ENCODE data around the gene NGFR. TPM values are rescaled to one million over a fixed set of nuclear protein-coding genes. Genes with fewer than 3 reads are reported as not detected.

NGFR gene
- total and polyA plus RNA-seq, 2 donors (not counting 1 experiment from before 2014, with no cell fraction given): 0.14 to 0.17 TPM

DNA sequence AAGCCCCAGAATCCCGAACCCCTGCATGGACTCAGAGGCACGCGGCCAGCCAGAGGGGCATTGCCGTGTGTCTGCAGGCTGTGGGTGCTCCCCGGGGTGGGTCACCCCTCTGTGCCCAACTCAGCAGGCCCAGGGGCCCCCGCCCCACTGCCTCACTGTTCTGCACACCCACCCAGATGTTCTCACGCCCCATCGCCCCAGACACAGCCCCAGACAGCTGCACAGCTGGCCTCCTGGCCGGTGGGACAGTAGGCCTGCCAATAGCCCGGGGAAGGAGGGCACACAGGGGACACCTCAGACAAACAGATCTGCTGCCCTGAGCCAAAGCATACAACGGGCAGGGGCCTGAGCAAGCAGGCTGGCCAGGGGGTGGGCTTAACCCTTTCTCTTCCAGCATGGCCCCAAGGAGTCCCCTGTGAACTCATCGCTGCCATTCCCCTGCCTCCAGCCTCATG lies 53.0 kb downstream of the NGFR start:
- H3K9ac ChIP-seq (ENCODE audit: insufficient read depth, low read length): no peak overlapping the region
- H3K27me3 ChIP-seq (ENCODE audit: control insufficient read depth, insufficient read depth, low read length): no peaks in the 10 kb centered on the region
- no peaks in the 10 kb centered on the region for H4K20me1 ChIP-seq (ENCODE audit: control insufficient read depth, extremely low read depth, insufficient read depth, low read length)
- no peak for DNase-seq (ENCODE audit: low read depth in 2 of 2)
- no peak overlapping the region for H3K4me3 ChIP-seq (replicated peaks in 1 of 4; ENCODE audit: control extremely low read depth in 1 of 4, insufficient read depth in 1 of 4, low read depth in 3 of 4, low read length in 4 of 4)
- no peak overlapping the region for H3K27ac ChIP-seq (ENCODE audit: insufficient read depth, low read length)
- H3K36me3 ChIP-seq (ENCODE audit: control insufficient read depth, insufficient read depth, low read length): no peaks in the 10 kb centered on the region
- TF ChIP-seq EZH2 (IDR thresholded peaks at IDR 0.05; ENCODE audit: low read length, missing control alignments): no peak
- TF ChIP-seq, protein P1, sequence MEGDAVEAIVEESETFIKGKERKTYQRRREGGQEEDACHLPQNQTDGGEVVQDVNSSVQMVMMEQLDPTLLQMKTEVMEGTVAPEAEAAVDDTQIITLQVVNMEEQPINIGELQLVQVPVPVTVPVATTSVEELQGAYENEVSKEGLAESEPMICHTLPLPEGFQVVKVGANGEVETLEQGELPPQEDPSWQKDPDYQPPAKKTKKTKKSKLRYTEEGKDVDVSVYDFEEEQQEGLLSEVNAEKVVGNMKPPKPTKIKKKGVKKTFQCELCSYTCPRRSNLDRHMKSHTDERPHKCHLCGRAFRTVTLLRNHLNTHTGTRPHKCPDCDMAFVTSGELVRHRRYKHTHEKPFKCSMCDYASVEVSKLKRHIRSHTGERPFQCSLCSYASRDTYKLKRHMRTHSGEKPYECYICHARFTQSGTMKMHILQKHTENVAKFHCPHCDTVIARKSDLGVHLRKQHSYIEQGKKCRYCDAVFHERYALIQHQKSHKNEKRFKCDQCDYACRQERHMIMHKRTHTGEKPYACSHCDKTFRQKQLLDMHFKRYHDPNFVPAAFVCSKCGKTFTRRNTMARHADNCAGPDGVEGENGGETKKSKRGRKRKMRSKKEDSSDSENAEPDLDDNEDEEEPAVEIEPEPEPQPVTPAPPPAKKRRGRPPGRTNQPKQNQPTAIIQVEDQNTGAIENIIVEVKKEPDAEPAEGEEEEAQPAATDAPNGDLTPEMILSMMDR (conservative IDR thresholded peaks at IDR 0.05 in 1 of 2, IDR thresholded peaks at IDR 0.05 in 1 of 2; ENCODE audit: low read depth in 1 of 2, low read length in 2 of 2): no peak
- no peaks in the 10 kb centered on the region for H3K9me3 ChIP-seq (ENCODE audit: control insufficient read depth, insufficient read depth, low read depth, low read length)
- H3K4me2 ChIP-seq (ENCODE audit: extremely low read depth, insufficient read depth, low read length): no peak overlapping the region
- H2AFZ ChIP-seq (ENCODE audit: low read length): no peak overlapping the region
- no peaks in the 10 kb centered on the region for H3K4me1 ChIP-seq (ENCODE audit: control insufficient read depth, extremely low read depth, insufficient read depth, low read length)
- H3K79me2 ChIP-seq (ENCODE audit: control insufficient read depth, insufficient read depth, low read length): no peaks in the 10 kb centered on the region

DNA sequence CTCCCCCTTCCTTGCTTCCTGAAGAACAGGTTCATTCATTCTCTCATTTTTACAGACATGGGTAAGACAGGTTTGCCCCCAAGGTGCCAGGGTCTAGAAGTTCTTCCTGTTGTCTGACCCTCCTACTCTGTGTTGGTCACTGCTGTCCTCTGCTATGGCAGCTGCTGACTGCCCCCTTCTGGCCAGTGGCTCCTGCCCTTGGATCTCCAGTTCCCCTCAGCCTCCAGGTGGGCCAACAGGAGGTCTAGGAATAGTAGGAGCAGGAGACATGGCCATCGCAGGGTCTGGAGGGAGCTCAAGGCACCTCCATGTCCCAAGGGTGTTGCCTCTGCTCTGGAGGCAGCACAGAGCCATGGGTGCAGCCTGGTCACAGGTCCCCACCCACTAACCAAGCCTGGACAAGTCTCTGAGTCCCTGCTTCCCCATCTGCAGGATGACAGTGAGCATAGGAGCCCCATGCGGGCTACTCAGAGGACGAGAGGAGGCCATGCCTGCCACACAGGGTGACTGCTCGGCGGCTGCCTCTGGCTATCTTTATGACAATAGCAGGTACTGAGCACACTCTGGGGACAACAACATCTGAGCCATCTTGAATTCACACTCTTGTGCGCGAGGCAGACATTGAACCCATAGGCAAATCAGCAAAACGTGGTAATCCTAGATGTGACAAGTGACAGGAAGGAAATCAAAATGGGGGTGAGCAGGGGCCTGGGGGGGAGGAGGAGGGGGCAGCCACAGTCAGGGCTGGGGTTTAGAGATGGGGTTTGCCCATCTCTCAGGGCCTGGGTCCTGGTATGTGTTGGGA lies 53.6 kb downstream of the NGFR start:
- no peaks in the 10 kb centered on the region for H3K27me3 ChIP-seq (ENCODE audit: control insufficient read depth, insufficient read depth, low read length)
- H3K4me1 ChIP-seq (ENCODE audit: control insufficient read depth, extremely low read depth, insufficient read depth, low read length): no peaks in the 10 kb centered on the region
- peak; percentile 26 to 36 for DNase-seq (ENCODE audit: low read depth in 2 of 2)
- no peaks in the 10 kb centered on the region for H3K9me3 ChIP-seq (ENCODE audit: control insufficient read depth, insufficient read depth, low read depth, low read length)
- no peak overlapping the region for H3K4me2 ChIP-seq (ENCODE audit: extremely low read depth, insufficient read depth, low read length)
- H3K9ac ChIP-seq (ENCODE audit: insufficient read depth, low read length): no peak overlapping the region
- H3K79me2 ChIP-seq (ENCODE audit: control insufficient read depth, insufficient read depth, low read length): no peaks in the 10 kb centered on the region
- H3K4me3 ChIP-seq (replicated peaks in 1 of 4; ENCODE audit: control extremely low read depth in 1 of 4, insufficient read depth in 1 of 4, low read depth in 3 of 4, low read length in 4 of 4): no peak overlapping the region
- no peaks in the 10 kb centered on the region for H4K20me1 ChIP-seq (ENCODE audit: control insufficient read depth, extremely low read depth, insufficient read depth, low read length)
- no peak overlapping the region for H2AFZ ChIP-seq (ENCODE audit: low read length)
- TF ChIP-seq, protein P1 (conservative IDR thresholded peaks at IDR 0.05 in 1 of 2, IDR thresholded peaks at IDR 0.05 in 1 of 2; ENCODE audit: low read depth in 1 of 2, low read length in 2 of 2): peak; percentile 69 to 73
- TF ChIP-seq EZH2 (IDR thresholded peaks at IDR 0.05; ENCODE audit: low read length, missing control alignments): no peak
- no peaks in the 10 kb centered on the region for H3K36me3 ChIP-seq (ENCODE audit: control insufficient read depth, insufficient read depth, low read length)
- no peak overlapping the region for H3K27ac ChIP-seq (ENCODE audit: insufficient read depth, low read length)

DNA sequence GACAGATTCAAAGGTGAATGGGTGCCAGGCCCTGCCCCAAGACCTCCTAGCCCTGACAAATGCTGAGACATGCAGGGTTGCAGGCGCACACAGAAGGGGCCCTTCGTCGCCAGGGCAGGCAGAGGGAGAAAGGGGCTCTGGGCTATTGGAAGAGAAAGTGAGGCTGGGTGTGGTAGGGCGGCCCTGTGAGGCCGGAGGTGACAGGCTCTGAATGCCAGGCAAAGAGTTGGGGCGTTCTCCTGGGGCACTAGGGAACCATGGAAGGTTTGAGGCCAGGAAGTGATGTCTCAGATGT lies 54.2 kb downstream of the NGFR start:
- Histone ChIP-seq H3K27me3 (ENCODE audit: control insufficient read depth, insufficient read depth, low read length) (no peaks in the 10 kb centered on the region), H4K20me1 (ENCODE audit: control insufficient read depth, extremely low read depth, insufficient read depth, low read length) (no peaks in the 10 kb centered on the region), H3K79me2 (ENCODE audit: control insufficient read depth, insufficient read depth, low read length) (no peaks in the 10 kb centered on the region), H3K27ac (ENCODE audit: insufficient read depth, low read length) (no peak overlapping the region), H3K36me3 (ENCODE audit: control insufficient read depth, insufficient read depth, low read length) (no peaks in the 10 kb centered on the region), H3K4me2 (ENCODE audit: extremely low read depth, insufficient read depth, low read length) (no peak overlapping the region), H3K4me3 (replicated peaks in 1 of 4; ENCODE audit: control extremely low read depth in 1 of 4, insufficient read depth in 1 of 4, low read depth in 3 of 4, low read length in 4 of 4) (no peak overlapping the region), H3K9ac (ENCODE audit: insufficient read depth, low read length) (no peak overlapping the region), H3K9me3 (ENCODE audit: control insufficient read depth, insufficient read depth, low read depth, low read length) (no peaks in the 10 kb centered on the region), H3K4me1 (ENCODE audit: control insufficient read depth, extremely low read depth, insufficient read depth, low read length) (no peaks in the 10 kb centered on the region), H2AFZ (ENCODE audit: low read length) (no peak overlapping the region)
- TF ChIP-seq, protein P1 (conservative IDR thresholded peaks at IDR 0.05 in 1 of 2, IDR thresholded peaks at IDR 0.05 in 1 of 2; ENCODE audit: low read depth in 1 of 2, low read length in 2 of 2): no peak
- no peak for TF ChIP-seq EZH2 (IDR thresholded peaks at IDR 0.05; ENCODE audit: low read length, missing control alignments)
- no peak for DNase-seq (ENCODE audit: low read depth in 2 of 2)
